K562 (cell line): ENCODE results near the gene NEURL1. TPM values are rescaled to one million over a fixed set of nuclear protein-coding genes. Genes with fewer than 3 reads are reported as not detected.
A peak's percentile ranks its signal among the peaks of the same experiment; 100 is the strongest.

ENCODE experiments used
- ATAC-seq: fragments of 200-7000 bp; cut with Tn5 transposase; 3 replicates; pipeline ENCODE4 v1.9.1; 2020; ENCODE audit warnings: moderate library complexity
- BruUV-seq: library from RNA; stranded (reverse); fragments of 400-500 nt; replicated peaks from 2 replicates; lab custom pipeline; 2021; lab: Mats Ljungman, UMichigan
- CTCF ChIA-PET: fragments of 300-600 bp; formaldehyde crosslinking; extraction: SDS; loops from one replicate; lab custom pipeline; 2021; ENCODE audit warnings: low intra/inter-chr PET ratio; lab: Yijun Ruan, JAX
- POLR2A ChIA-PET: fragments of 300-600, 350-650 bp; sonication (Branson Sonifier 250); formaldehyde crosslinking; extraction: SDS; loops from one replicate; lab custom pipeline; 2021; ENCODE audit warnings: antibody characterized with exemption, inconsistent platforms; lab: Yijun Ruan, JAX
- DNase-seq, 4 experiments: peaks; one replicate each; pipeline versions ENCODE4 v3.0.0 to v3.0.0-alpha.2; 2011 to 2018; ENCODE audit warnings: low spot score in 3 of 4, mixed read lengths in 3 of 4; ENCODE audit errors: extremely low read depth in 1 of 4
- FAIRE-seq: peaks from 2 replicates; lab custom pipeline; 2011; peaks lifted over from hg19 to GRCh38; lab: Jason Lieb, UNC
- H2AFZ ChIP-seq: 2 replicates; pipeline ENCODE4 v1.6.0; 2011; ENCODE audit warnings: low read depth, low read length, control low read depth, inconsistent platforms
- H3K27ac ChIP-seq: fragments of 200-600 bp; 3 replicates; pipeline ENCODE4 v1.8.0; 2011; ENCODE audit warnings: low read depth, mild to moderate bottlenecking, control low read depth, inconsistent platforms, low read length, moderate library complexity, mixed read lengths; ENCODE audit errors: extremely low read depth
- H3K27me3 ChIP-seq, 2 experiments: fragments of 300-600 bp in 1 of 2; 2 replicates in 1 of 2; 3 replicates in 1 of 2; pipeline versions ENCODE4 v1.6.0 to v1.8.0; 2011; ENCODE audit warnings: inconsistent platforms in 2 of 2, low read length in 2 of 2, mild to moderate bottlenecking in 1 of 2, mixed read lengths in 1 of 2, moderate library complexity in 1 of 2; ENCODE audit not compliant: control insufficient read depth in 2 of 2, insufficient read depth in 2 of 2
- H3K36me3 ChIP-seq: fragments of 300-600 bp; 3 replicates; pipeline ENCODE4 v1.8.0; 2011; ENCODE audit warnings: mild to moderate bottlenecking, low read length, inconsistent platforms; ENCODE audit not compliant: control insufficient read depth, insufficient read depth
- H3K4me1 ChIP-seq, 2 experiments: fragments of 200-600 bp in 1 of 2; replicated peaks in 1 of 2; 2 replicates in 1 of 2; 3 replicates in 1 of 2; pipeline versions ENCODE4 v1.5.1 to v1.8.0; 2011; ENCODE audit warnings: inconsistent platforms in 2 of 2, low read length in 2 of 2, mild to moderate bottlenecking in 1 of 2, mixed read lengths in 1 of 2, moderate library complexity in 1 of 2; ENCODE audit not compliant: control insufficient read depth in 2 of 2, insufficient read depth in 2 of 2
- H3K4me2 ChIP-seq: 2 replicates; pipeline ENCODE4 v1.6.1; 2011; ENCODE audit warnings: low read length, control low read depth, inconsistent platforms, mixed read lengths; ENCODE audit not compliant: insufficient read depth
- H3K4me3 ChIP-seq: fragments of 200-600 bp; sonication (generic), shearing (Covaris generic); 2 replicates; pipeline ENCODE4 v1.5.1; 2016; ENCODE audit warnings: control low read depth, inconsistent platforms
- H3K79me2 ChIP-seq: fragments of 200-600 bp; 3 replicates; pipeline ENCODE4 v1.8.0; 2011; ENCODE audit warnings: low read length, inconsistent platforms; ENCODE audit not compliant: control insufficient read depth, insufficient read depth
- H3K9ac ChIP-seq, 2 experiments: 2 replicates each; pipeline versions ENCODE4 v1.6.0 to v1.6.1; 2011; ENCODE audit warnings: low read depth in 2 of 2, low read length in 2 of 2, control low read depth in 1 of 2, inconsistent platforms in 1 of 2, mild to moderate bottlenecking in 1 of 2, mixed read lengths in 1 of 2; ENCODE audit not compliant: insufficient read depth in 1 of 2
- H3K9me1 ChIP-seq: one replicate; pipeline ENCODE4 v1.6.0; 2011; ENCODE audit warnings: inconsistent platforms, mild to moderate bottlenecking, low read length, moderate library complexity; ENCODE audit not compliant: control insufficient read depth, insufficient read depth
- H3K9me3 ChIP-seq: replicated peaks from 2 replicates; pipeline ENCODE4 v1.5.1; 2011; ENCODE audit warnings: low read depth, low read length, inconsistent platforms; ENCODE audit not compliant: control insufficient read depth, insufficient read depth
- H4K20me1 ChIP-seq: replicated peaks from 2 replicates; pipeline ENCODE4 v1.6.1; 2011; ENCODE audit warnings: low read length, inconsistent platforms, mixed read lengths; ENCODE audit not compliant: control insufficient read depth, insufficient read depth
- BCOR ChIP-seq: fragments of 450-650 bp; IDR thresholded peaks from 2 replicates; pipeline ENCODE4 v1.6.1; 2016
- KAT8 ChIP-seq: fragments of 450-650 bp; IDR thresholded peaks from 2 replicates; pipeline ENCODE4 v1.6.1; 2016; ENCODE audit warnings: low read depth, mild to moderate bottlenecking
- KLF6 ChIP-seq: fragments of 250-450 bp; sonication (Bioruptor Pico); IDR thresholded peaks from 2 replicates; pipeline ENCODE4 v1.4.0; 2020; ENCODE audit warnings: mild to moderate bottlenecking, moderate library complexity, borderline replicate concordance
- MEF2A ChIP-seq: IDR thresholded peaks from 2 replicates; pipeline ENCODE4 v1.6.1; 2011; ENCODE audit warnings: low read depth, mild to moderate bottlenecking, low read length, moderate library complexity; ENCODE audit not compliant: control insufficient read depth
- NFE2 ChIP-seq: IDR thresholded peaks from 2 replicates; pipeline ENCODE4 v1.6.1; 2014; ENCODE audit warnings: antibody characterized with exemption, low read depth
- SLC30A9 ChIP-seq: fragments of 250-450 bp; sonication (Bioruptor Pico); IDR thresholded peaks from 2 replicates; pipeline ENCODE4 v1.8.0; 2022; ENCODE audit warnings: mild to moderate bottlenecking, moderate library complexity
- SMARCA5 ChIP-seq: fragments of 450-650 bp; IDR thresholded peaks from 2 replicates; pipeline ENCODE4 v1.6.1; 2016
- ZNF75A ChIP-seq: fragments of 450-650 bp; formaldehyde crosslinking; IDR thresholded peaks from 2 replicates; pipeline ENCODE4 v1.4.0; 2020; ENCODE audit warnings: mild to moderate bottlenecking
- WGBS: fragments of 100-300 bp; shearing (Covaris generic); methylation state at CpG from one replicate; pipeline ENCODE4 v1.1.6; 2016; ENCODE audit warnings: low coverage, mixed read lengths; ENCODE audit not compliant: insufficient coverage; ENCODE audit errors: missing lambda C conversion rate; 5-methylcytosine and 5-hydroxymethylcytosine counted together
- in situ Hi-C: fragments of 300-500 bp; cut with MboI; formaldehyde crosslinking; loops from 4 replicates; pipeline ENCODE4 v1.15.0; 2018; ENCODE audit warnings: inconsistent platforms, mixed read lengths
- intact Hi-C: fragments of 100-400 bp; cut with micrococcal nuclease; formaldehyde crosslinking; loops from 2 replicates; pipeline ENCODE4 v1.14.2; 2022
- polyA plus RNA-seq, 8 experiments: library from polyadenylated mRNA; depleted of rRNA in 4 of 8; stranded (reverse) in 5 of 8; unstranded in 3 of 8; fragments of >200 nt; fragmentation: Nextera tagmentation in 2 of 8; fragmentation: Illumina TruSeq in 1 of 8; extraction: Ambion mirVana in 2 of 8; extraction: Trizol in 1 of 8; gene quantifications; 2 replicates each; pipeline versions ENCODE4 v1.2.1 to v1.2.3, GENCODE V29; 2011 to 2014; ENCODE audit warnings: inconsistent platforms in 1 of 8, missing spikeins in 1 of 8
- total RNA-seq, 7 experiments: library from RNA; depleted of rRNA in 6 of 7; stranded (reverse); fragments of >200 nt in 6 of 7; fragmentation: Illumina TruSeq in 2 of 7; extraction: Trizol in 2 of 7; gene quantifications; 2 replicates each; pipeline versions ENCODE4 v1.2.1 to v1.2.3, GENCODE V29; 2011 to 2021; ENCODE audit warnings: low replicate concordance in 1 of 7
- TF ChIP-seq, protein P1 (sequence below): fragments of 450-650 bp; conservative IDR thresholded peaks from 2 replicates; pipeline ENCODE4 v1.6.1; 2016; ENCODE audit warnings: missing genetic modification characterization, low read depth, mild to moderate bottlenecking, control low read depth, missing compliant biosample characterization
- TF ChIP-seq, protein P2 (sequence below): fragments of 250-450 bp; sonication (Bioruptor Pico); IDR thresholded peaks from 2 replicates; pipeline ENCODE4 v1.5.0; 2020; ENCODE audit warnings: mild to moderate bottlenecking, borderline replicate concordance
- TF ChIP-seq, protein P3 (sequence below): IDR thresholded peaks from 3 replicates; pipeline ENCODE4 v1.6.1; 2011; ENCODE audit warnings: borderline replicate concordance, mild to moderate bottlenecking, moderate library complexity; ENCODE audit not compliant: insufficient read length; ENCODE audit errors: extremely low read depth
- TF ChIP-seq, protein P4 (sequence below): fragments of 250-450 bp; sonication (Bioruptor Pico); IDR thresholded peaks from 2 replicates; pipeline ENCODE4 v1.5.0; 2021; ENCODE audit warnings: mild to moderate bottlenecking, moderate library complexity

NEURL1 gene
- total and polyA plus RNA-seq, 9 of the 15 experiments (the other 6 are each of a cell fraction or from before 2014, with no cell fraction given) = 0.01 to 0.45 (median 0.16) TPM; not detected in 5

DNA sequence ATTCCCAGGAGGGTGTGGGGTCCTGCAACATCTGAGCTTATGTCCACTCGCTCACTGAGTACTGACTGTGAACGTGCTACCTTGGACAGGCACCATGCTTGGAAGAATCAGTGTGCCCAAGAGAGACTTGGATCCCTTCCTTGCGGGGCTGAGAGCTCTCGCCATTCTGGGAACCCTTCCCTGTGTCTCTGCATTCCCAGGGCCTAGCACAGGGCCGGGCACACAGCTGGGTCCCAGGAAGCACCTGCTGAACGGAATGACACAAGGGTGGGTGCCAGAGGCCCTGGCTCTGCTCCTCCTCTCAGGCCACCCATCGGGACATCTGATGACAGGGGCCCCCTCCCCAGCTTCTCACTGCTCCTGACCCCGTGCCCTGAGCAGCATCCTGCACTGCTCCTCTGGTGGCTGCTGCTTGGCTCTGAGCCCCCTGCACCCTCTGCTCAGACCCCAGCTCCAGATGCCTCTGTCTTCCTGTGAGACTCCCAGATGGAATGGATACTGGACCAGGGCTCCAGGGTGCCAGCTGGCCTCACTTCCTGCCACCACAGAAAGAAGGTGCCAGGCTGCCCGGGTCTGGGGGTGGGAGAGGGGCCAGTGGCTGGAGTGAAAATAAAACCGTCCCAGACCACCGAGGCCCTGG lies 129.6 kb downstream of the NEURL1 start:
- Histone ChIP-seq H3K9me1 (peaks cover 4% of the 10 kb centered on the region), H3K27me3 (no peaks in the 10 kb centered on the region), H3K4me2 (no peak overlapping the region), H3K4me3 (no peak overlapping the region), H3K27ac (no peak overlapping the region), H3K9ac (0 out of 4 replicates have a peak overlapping the region, but pooled peaks of 1 of the 2 experiments have one; percentile 48), H4K20me1 (no peaks in the 10 kb centered on the region), H3K36me3 (peaks cover 27% of the 10 kb centered on the region; the same call in 2 of the 3 replicates), H3K9me3 (no peaks in the 10 kb centered on the region), H2AFZ (no peak overlapping the region), H3K4me1 (peaks cover 29 to 46% of the 10 kb centered on the region in 2 experiments), H3K79me2 (peaks cover 5% of the 10 kb centered on the region; the same call in 2 of the 3 replicates)
- no peak for FAIRE-seq
- DNase-seq = no peak
- in situ Hi-C loops (no loop called here), intact Hi-C loops (no loop called here)
- ChIA-PET CTCF (no interaction called here), POLR2A (interaction anchor here (1.9 kb wide), 1 partner anchor 12 kb away, joined by 7 read pairs; no protein-coding TSS in a partner anchor)
- no peak for ATAC-seq
- 88% methylated on average over 3 of the region's 11 CpGs for WGBS
- BruUV-seq = no TSS peak
- TF ChIP-seq KAT8 (no peak), KLF6 (CRISPR knock-in tag) (no peak), ZNF75A (CRISPR knock-in tag) (no peak), MEF2A (no peak), BCOR (no peak), SMARCA5 (no peak), NFE2 (no peak), SLC30A9 (CRISPR knock-in tag) (no peak)
- TF ChIP-seq, protein P1, sequence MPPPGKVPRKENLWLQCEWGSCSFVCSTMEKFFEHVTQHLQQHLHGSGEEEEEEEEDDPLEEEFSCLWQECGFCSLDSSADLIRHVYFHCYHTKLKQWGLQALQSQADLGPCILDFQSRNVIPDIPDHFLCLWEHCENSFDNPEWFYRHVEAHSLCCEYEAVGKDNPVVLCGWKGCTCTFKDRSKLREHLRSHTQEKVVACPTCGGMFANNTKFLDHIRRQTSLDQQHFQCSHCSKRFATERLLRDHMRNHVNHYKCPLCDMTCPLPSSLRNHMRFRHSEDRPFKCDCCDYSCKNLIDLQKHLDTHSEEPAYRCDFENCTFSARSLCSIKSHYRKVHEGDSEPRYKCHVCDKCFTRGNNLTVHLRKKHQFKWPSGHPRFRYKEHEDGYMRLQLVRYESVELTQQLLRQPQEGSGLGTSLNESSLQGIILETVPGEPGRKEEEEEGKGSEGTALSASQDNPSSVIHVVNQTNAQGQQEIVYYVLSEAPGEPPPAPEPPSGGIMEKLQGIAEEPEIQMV (tag) = no peak
- TF ChIP-seq, protein P2, sequence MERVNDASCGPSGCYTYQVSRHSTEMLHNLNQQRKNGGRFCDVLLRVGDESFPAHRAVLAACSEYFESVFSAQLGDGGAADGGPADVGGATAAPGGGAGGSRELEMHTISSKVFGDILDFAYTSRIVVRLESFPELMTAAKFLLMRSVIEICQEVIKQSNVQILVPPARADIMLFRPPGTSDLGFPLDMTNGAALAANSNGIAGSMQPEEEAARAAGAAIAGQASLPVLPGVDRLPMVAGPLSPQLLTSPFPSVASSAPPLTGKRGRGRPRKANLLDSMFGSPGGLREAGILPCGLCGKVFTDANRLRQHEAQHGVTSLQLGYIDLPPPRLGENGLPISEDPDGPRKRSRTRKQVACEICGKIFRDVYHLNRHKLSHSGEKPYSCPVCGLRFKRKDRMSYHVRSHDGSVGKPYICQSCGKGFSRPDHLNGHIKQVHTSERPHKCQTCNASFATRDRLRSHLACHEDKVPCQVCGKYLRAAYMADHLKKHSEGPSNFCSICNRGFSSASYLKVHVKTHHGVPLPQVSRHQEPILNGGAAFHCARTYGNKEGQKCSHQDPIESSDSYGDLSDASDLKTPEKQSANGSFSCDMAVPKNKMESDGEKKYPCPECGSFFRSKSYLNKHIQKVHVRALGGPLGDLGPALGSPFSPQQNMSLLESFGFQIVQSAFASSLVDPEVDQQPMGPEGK (CRISPR knock-in tag) = no peak
- TF ChIP-seq, protein P3, sequence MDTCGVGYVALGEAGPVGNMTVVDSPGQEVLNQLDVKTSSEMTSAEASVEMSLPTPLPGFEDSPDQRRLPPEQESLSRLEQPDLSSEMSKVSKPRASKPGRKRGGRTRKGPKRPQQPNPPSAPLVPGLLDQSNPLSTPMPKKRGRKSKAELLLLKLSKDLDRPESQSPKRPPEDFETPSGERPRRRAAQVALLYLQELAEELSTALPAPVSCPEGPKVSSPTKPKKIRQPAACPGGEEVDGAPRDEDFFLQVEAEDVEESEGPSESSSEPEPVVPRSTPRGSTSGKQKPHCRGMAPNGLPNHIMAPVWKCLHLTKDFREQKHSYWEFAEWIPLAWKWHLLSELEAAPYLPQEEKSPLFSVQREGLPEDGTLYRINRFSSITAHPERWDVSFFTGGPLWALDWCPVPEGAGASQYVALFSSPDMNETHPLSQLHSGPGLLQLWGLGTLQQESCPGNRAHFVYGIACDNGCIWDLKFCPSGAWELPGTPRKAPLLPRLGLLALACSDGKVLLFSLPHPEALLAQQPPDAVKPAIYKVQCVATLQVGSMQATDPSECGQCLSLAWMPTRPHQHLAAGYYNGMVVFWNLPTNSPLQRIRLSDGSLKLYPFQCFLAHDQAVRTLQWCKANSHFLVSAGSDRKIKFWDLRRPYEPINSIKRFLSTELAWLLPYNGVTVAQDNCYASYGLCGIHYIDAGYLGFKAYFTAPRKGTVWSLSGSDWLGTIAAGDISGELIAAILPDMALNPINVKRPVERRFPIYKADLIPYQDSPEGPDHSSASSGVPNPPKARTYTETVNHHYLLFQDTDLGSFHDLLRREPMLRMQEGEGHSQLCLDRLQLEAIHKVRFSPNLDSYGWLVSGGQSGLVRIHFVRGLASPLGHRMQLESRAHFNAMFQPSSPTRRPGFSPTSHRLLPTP = no peak
- TF ChIP-seq, protein P4, sequence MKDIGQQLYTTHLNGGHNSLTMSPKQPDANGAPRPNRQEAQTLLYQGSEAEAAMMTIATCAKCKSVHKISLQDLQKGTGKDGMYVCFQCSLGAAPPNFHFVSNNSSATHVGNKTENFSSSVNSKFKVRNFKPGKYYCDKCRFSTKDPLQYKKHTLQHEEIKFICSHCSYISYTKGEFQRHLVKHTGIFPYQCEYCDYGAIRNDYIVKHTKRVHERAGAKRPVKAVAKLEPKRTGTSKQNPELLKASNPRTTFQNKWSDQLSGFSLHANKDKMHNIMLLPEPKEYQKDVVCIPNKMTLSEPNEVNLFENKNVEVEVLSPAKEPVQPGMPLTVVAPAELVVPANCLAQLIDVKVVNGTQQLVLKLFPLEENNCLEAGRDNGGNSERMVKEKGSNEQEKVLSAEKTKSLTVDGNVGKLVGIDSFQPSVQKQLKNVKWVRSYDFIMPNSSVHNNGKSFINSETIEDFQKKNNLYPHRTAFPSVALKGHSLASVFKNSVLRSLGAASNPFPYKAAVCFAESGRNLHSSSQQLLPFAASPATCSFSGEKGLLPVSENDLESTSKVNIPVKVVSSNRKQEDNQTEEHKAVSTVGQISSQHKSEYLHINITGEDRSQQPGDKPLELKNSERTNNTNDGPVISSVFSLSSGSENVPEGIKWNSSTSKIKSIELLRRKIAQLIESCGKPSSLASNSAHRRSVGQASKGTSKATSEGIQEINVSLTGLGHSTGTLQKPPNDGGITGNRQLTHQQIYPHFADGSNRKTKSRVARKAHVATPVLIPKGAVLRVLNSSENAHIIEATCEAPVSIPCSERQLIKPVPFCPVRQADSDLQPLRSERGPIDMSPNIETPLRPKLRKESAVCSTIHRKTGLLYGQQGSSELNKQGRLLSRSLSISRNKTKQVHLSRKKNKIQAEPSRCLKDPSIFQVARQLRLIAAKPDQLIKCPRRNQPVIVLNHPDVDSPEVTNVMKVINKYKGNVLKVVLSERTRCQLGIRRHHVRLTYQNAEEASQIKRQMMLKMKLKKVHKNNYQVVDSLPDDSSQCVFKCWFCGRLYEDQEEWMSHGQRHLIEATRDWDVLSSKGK (CRISPR knock-in tag) = no peak
